NCI-H1694 (cell line): ENCODE measurements around the gene F12.

Source experiments
- DNase-seq: peaks from one replicate; lab custom pipeline; 2025; lab: John Stamatoyannopoulos, UW

Gene F12

DNA sequence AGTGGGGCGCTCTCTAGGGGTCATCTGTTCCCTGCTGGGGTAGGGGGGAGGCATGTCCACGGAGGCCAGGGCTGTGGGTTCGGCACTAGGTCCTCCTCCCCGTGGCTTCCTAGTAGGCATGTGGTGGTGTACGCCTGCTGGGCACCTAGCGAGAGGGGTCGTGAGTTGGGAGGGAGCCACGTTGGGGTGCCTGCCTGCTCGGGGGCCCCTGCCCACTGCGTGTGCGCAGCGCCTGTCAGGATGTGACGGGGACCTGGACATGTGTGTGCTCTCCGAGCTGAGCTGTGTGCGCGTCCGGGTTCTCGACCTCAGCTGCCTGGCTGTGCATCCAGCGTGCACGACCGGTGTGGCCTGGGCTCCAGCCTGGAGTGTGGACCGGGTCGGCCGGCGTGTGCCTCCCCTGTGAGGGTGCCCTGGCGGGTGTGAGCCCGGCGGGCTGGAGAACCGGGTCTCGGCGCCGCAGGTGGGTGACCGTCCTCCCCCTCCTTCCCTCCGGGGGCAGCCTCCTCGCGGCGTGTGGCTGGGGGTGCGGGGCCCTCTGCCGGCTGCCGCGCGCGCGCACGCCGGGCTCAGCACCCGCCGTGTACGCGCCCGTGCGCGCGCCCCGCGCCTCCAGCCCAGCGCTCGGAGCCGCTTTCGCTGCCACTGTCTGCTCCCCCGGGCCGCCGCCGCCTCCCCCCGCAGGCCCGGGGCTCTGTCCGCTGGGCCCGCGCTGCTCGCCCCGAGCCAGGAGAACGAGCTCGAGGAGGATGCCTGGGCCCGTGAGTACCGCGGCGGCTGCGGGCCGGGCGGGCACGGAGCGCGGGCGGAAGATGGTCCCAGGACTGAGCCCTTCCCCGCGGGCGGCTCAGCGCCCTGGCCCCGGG is 37.1 kb upstream of the F12 start, which contains the start of gene PRR7:
PRR7 (plus strand) TSS at position 615 of the 866 bp plus-strand sequence. CDS start 8,254 bp downstream, outside the sequence.
- DNase-seq = no peak

DNA sequence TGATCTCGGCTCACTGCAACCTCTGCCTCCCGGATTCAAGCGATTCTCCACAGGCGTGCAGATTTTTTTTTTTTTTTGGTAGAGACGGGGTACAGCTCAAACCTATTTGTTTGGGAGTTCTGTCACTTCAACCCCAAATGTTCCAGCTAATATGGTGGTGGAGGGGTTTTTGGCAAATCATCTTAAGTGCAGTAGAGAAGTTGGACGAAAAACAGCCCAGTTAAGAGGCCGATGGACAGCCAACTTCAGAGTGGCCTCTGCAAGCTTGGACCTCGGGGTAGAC is 36.5 kb upstream of the F12 start:
- no peak for DNase-seq

DNA sequence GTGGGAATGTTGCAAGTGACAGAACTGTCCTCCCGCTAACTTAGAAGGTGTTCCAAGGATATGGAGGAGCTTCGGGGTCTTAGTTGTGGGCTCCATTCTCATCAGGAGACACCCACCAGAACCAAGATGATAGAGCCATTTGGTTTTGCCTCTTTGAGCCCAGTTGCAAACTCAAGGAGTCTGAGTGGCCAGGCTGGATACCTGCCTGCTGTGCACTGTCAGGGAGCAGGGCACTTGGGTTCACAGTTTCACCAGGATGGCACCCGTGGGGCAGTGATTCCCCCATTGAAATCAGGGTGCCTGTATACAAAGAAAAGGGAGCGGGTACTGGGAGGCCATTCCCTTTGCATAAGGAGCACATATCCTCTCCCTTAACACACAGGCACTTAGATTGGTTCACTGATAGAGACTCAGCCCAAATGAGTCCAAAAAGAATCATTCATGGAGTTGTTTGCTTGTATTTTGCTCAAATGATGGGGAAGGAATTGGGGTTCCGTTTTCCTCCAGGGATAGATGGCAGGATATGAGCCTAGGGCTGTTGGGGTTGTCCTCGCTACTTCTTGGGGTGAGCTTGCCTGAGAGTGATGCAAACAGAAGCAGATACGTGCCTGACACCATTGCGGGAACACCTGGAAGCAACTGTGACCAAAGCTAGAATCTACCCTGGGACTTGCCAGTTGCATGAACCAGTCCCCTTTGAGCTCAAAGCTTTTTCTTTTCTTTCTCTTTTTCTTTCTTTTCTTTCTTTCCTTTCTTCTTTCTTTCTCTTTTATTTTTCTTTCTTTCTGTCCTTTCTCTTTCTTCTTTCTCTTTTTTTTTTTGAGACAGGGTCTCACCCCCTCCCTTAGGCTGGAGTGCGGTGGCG is 35.9 kb upstream of the F12 start:
- no peak for DNase-seq

DNA sequence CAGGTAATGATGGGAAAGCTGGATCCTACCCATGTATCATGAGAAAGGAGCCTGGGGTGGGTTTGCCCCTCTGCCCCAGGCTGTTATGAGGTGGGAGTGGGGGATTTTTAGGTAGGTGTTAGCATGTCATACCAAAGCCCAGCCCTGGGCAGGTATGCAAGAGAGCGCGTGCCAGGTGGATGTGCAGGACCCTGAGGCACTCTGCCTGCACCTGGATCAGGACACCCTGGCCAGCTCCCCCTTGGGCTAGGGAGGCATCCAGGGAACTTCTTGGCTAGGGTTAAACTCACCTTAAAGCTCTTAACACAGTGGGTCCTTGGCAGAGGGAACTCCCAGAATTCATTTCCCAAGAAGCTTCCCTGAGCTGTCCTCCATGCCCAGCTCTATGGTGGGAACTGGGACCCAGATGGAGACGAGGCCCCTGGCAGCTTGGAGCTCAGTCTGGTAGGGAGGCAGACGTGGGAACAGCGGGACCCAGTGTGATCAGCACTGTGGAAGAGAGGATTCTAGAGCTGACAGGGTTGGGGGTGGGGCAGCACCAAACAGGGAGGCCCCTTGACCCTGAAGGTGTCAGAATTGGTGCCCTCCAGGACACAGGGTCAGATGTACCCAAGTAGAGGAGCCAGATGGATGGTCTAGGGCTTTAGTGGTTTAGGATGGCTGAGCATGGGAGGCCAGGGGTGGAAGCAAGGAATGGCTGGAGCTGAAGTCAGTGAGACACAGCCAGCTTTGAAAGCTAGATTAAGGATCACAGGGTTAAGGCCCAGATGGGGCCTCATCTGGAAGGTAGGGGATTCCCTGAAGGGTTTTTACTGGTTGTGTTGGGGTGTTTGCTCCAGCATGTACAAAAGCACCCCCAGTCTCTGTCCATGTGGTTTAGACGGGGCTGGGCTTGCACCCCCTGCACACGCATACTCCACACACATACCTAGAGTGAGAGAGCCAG is 35.0 kb upstream of the F12 start:
- DNase-seq = no peak

DNA sequence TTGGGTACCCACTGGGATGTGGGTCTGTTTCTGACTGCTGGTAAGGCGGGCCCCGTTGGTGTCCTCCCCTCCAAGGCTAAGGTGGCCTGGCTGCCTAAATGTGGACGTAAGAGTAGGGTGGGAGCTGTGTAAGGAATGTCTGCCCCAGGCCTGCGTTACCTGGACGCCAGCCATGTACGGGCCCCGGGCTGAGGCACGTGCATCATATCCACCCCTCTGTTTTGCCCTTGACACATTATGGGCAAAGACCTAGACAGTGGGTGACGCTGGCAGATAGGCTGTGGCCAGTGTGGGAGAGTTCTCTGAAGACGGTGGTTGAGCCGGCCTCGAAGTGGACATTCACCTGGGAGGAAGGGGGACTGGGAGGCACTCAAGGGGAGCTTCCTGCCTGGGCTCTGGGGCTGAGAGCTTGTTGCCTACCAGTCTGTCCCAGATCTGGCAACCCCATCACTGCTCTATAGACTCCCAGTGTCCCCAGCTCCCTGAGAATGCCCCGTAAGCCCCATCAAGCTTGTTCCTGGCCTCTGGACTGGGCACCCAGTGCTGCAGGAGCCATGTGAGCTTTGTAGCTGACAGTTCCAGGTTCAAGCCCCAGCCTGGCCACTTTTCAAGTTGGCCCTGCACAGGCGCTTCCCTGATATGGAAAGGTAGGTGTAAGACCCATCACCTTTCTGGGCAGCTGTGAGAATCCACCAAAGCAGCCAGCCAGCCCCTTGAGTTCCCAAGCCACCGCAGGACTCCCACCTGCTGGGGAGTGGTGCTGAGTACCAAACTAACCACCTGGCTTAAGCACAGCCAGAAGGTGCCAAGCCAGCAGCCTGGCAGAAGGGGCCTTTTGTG is 34.0 kb upstream of the F12 start:
- DNase-seq = no peak

DNA sequence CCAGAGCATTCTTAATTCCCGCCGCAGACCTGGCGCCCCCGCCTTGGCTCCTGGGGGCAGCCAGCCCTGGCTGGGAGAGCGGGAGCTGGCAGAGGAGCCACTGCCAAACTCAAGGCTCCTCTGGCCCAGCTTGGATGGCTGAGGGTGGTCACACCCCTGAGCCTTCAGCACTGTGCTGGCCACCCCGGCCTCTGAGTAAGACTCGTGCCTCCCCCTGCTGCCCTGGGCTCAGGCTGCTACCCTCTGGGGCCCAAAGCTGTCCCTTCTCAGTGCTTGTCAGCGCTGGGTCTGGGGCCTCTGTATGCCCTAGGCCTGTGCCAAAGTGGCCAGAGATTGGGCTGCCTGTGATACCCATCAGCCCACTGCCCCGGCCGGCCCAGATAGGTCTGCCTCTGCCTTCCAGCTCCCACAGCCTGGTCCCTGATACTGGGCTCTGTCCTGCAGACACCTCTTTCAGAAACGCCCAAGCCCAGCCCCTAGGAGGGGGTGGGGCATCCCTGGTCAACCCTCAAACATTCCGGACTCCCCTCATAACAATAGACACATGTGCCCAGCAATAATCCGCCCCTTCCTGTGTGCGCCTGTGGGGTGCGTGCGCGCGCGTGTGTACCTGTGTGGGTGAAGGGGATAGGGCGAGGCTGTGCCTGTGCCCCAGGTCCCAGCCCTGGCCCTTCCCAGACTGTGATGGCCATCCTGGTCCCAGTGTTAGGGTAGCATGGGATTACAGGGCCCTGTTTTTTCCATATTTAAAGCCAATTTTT is 32.9 kb upstream of the F12 start:
- no peak for DNase-seq

DNA sequence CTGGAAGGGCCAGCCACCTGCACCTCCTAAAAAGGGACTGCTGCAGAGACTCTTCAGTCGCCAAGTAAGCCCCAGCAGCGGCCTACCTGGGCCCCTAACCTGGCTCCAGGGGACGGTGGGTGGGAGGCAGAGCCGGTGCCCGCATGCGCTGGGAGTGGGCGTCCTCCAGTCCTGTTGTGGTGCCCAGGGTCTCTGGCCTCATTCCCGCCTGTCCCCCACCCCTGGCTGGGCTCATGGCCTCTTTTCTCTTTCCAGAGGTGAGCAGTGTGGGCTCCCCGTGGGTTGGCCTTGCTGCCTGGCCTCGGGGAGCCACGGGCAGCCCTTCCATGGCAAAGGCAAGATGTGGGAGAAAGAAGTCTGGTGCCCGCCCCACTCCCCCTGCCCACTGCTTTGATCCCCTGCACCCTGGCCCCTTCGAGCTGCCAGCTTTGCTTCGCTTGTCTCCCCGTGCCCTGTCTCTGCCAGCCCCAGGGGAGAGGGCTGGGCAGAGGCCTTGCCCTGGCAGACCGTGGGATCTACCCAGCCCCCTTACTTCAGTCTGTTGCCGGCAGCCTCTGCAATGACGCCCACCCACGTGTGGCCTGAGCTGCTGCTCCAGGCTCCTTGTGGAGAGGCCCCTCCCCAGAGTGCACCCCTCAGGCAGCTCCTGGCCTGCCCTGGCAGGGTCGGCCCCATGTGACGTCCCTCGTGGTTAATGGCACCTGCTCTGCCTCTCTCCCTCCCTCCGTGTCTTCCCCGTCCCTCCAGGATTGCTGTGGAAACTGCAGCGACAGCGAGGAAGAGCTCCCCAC is 31.8 kb upstream of the F12 start:
- no peak for DNase-seq

DNA sequence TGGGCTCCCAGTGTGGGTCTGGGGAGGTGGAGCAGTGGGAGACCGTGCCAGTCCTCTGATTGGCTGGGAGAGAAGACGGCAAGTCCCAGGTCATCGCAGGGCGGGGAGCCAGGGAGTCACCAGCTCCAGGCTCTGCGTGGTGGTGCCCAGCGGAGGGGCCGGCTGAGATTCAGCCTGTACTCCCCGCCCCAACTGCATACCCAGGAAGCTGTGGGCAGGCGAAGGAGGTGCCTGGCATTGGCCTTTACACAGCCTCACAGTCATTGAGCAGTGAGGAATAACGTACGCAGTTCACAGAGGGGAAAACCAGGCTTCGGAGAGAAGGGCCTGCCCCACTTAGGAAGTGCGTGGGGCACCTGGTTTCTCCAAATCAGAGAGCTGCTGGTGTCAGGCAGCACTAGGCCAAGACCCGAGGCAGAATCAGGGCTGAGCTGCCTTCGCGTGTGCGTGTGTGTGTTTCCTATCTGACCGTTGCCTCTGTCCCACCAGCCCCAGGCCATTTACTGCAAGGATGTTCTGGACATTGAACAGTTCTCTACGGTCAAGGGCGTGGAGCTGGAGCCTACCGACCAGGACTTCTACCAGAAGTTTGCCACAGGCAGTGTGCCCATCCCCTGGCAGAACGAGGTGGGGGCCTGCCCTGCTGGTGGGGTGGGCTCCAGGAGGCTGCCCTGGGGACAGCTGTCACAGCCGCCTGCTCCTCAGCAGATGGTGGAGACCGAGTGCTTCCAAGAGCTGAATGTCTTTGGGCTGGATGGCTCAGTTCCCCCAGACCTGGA is 31.0 kb upstream of the F12 start:
- no peak for DNase-seq

DNA sequence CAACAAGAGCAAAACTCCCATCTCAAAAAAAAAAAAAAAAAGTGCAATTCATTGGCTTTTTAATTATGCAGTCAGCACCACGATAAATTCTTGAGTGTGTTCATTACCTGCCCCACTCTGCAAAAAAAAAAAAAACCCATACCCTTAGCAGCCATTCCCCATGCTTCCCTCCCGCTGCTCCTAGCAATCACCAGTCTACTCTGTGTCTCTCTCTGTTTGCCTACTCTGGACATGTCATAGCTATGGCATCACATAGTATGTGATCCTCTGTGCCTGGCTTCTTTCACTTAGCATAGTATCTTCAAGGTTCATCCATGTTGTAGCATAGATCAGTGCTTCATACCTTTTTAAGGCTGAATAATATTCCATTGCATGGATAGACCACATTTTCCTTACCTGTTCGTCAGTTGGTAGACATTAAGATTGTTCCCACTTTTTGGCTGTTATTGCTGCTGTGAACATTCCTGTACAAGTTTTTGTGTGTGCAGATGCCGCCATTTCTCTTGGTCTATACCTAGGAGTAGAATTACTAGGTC is 30.2 kb upstream of the F12 start:
- DNase-seq = no peak

DNA sequence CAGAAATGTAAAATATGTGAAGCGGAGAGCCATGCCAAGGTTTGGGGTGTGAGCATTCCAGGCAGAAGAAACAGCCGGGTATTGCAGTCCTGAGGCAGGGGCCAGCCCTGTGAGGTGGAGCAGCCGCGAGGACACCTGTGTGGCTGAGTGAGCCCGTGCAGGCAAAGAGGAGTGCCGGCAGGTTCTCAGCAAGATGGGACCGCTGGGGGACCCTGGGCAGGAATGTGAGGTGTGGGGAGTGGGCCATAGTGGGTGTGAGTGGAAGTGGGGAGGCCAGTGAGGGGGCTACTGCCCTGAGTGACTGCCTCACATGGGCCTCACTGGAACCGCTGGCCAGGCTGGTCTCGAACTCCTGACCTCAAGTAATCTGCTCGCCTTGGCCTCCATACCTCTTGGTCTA is 29.1 kb upstream of the F12 start:
- no peak for DNase-seq

DNA sequence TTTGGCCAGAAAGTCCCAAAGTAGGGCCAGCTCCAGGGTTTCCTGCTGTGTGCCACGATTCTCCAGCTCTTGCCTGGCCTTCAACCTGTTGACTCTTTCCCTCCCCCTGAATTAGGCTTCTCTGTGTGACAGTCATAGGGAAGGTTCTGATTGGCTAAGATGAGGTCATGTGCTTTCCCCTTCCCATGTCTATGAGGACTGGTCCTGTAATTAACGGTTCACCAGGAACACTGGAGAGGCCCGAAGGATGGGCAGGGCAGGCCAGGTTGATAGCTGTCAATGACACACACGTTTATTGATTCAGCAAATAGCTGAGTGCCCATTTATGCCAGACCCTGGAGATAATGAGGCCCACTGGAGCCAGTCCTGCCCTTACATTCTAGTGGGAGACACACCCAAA is 28.3 kb upstream of the F12 start:
- no peak for DNase-seq

DNA sequence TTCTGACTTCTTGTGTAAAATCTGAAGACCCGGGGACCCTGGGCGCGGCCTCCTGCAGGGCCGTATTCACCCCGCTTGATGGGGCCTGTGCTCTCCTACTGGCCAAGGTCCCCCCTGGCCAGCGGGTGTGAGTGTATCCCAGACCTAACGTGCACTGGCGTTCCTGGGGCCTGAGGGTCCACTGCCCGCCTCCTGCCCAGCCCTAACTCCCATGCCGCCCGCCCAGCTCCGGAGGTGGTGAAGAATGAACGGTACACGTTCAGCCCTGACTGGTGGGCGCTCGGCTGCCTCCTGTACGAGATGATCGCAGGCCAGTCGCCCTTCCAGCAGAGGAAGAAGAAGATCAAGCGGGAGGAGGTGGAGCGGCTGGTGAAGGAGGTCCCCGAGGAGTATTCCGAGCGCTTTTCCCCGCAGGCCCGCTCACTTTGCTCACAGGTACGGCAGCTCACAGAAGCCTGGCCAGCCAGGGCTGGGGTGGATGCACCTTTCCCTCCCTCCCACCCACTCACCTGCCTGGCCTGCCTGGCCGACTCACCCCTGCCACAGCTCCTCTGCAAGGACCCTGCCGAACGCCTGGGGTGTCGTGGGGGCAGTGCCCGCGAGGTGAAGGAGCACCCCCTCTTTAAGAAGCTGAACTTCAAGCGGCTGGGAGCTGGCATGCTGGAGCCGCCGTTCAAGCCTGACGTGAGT is 26.6 kb upstream of the F12 start:
- no peak for DNase-seq

DNA sequence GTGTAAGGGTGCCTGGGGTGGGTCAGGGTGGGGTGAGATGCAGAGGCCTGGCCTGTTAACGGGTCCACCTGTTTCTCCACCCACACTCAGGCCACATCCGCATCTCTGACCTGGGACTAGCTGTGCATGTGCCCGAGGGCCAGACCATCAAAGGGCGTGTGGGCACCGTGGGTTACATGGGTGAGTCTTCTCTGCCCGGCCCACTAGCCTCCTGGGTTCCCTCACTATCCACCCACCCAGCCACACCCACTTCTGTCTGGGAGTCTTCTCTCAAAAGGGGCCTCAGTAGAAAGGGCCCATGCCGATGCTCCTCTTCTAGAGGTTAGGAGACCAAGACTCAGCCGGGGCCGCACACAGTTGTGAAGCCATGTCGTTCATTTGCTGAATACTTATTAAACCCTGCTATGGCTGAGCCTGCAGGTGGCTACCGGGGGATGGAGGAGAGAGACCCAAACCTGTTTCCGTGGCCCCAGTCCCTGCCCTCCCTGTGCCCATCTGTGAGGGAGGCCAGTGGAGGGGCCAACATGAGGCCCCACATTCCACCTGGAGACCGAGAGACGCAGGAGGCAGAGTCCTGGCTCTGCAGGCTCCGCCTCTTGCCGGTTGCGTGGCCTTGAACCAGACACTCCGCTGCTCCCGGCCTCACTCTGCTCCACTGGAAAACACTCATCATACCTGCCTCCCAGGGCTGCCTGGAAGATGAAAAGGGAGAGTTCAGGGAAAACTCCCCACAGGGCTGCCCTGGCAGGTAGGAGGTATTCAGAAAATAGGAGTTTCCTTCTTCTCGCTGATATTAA is 25.8 kb upstream of the F12 start:
- no peak for DNase-seq

DNA sequence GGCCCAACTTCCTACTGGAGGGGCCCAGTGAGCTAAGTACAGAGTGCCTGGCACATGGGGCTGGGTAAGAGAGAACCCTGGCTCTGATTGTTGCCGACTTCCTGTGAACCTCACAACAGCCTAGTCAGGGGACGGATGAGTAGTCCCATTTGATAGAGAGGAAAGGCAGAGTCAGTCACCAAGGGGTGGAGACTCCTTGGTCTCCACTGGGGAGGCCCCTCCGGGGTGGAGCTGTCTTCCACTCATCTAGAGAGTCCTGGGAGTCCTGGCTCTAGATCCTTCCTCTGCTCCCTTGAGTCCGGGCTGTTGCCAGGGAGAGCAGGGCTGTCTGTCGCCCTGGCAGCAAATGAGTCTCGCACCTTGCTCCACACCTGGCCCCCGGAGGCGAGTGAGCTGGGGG is 25.1 kb upstream of the F12 start:
- no peak for DNase-seq

DNA sequence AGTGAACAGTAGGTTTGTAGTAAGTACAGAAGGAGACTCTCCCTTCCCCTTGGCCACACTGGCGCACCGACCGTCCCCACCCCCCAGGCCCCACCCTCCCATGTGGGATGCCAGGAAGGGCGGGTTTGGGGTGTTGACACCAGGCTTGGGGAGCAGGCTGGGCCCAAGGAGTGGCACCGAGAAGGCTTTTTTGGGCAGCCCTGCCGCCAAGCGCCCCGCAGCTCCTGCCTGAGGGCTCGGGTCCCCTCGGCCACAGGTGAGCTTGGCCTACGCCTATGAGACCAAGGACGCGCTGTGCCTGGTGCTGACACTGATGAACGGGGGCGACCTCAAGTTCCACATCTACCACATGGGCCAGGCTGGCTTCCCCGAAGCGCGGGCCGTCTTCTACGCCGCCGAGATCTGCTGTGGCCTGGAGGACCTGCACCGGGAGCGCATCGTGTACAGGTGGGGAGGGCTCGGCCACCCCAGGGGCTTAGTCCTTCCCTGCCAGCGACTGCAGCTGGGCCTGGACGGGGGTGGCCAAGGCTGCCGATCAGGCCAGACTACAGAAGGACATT is 24.4 kb upstream of the F12 start:
- no peak for DNase-seq

DNA sequence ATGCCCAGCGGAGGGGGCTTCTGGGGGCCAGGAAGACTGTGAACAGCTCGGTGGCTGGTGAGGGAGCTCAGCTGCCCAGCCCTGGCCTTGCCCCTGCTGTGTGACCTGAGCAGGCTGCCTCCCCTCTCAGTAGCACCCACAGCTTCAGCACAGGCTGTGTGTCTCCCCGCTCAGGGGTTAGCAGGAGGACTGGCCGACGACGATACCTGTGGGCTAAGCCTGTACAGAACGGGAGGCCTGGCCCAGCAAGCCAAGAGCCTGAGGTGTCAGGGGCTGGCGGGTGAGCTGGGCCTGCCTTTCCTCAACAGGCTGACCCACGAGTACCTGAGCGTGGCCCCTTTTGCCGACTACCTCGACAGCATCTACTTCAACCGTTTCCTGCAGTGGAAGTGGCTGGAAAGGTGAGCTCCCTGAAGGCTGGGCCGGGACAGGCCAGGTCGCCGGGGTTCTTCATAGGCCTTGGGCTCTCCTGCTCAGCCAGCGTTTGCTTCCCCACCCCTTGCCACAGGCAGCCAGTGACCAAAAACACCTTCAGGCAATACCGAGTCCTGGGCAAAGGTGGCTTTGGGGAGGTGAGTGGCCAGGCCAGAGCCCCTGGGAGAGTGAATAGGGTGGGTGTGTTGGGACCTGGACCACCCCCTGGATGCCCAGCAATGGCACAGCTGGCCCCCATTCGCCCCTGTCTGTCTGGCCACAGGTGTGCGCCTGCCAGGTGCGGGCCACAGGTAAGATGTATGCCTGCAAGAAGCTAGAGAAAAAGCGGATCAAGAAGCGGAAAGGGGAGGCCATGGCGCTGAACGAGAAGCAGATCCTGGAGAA is 23.7 kb upstream of the F12 start:
- no peak for DNase-seq
